Femur (tissue), 1 donor: Measurements from ENCODE around the gene ADAMTS14.
A peak's percentile ranks its signal among the peaks of the same experiment; 100 is the strongest.

Source experiments
- DNase-seq: peaks from one replicate; pipeline ENCODE4 v3.0.0-alpha.2; 2017

The ADAMTS14 gene

GRCh38 chr10:70774810-70775678 is 102.7 kb downstream of the ADAMTS14 start:
- peak; percentile 17 for DNase-seq

- DNase-seq = no peak
Measured at GRCh38 chr10:70775679-70776454, 103.6 kb downstream of the ADAMTS14 start.

GRCh38 chr10:70776455-70777005 is 104.2 kb downstream of the ADAMTS14 start:
- no peak for DNase-seq

GRCh38 chr10:70777063-70777875 is 105.0 kb downstream of the ADAMTS14 start:
- DNase-seq = no peak

- no peak for DNase-seq
Measured at GRCh38 chr10:70778267-70778924, 106.1 kb downstream of the ADAMTS14 start.

- DNase-seq = peak; percentile 53
Measured at GRCh38 chr10:70779088-70779487, 106.8 kb downstream of the ADAMTS14 start.

GRCh38 chr10:70779511-70780369 is 107.4 kb downstream of the ADAMTS14 start:
- DNase-seq = no peak

- no peak for DNase-seq
Measured at GRCh38 chr10:70780370-70780760, 108.1 kb downstream of the ADAMTS14 start.

- no peak for DNase-seq
Measured at GRCh38 chr10:70780772-70781171, 108.5 kb downstream of the ADAMTS14 start.

- DNase-seq = no peak
Measured at GRCh38 chr10:70781461-70782051, 109.2 kb downstream of the ADAMTS14 start.

- no peak for DNase-seq
Measured at GRCh38 chr10:70782086-70782745, 109.9 kb downstream of the ADAMTS14 start.

GRCh38 chr10:70782746-70783680 is 110.7 kb downstream of the ADAMTS14 start:
- DNase-seq = no peak

- DNase-seq = no peak
Measured at GRCh38 chr10:70784016-70784415, 111.7 kb downstream of the ADAMTS14 start.

- no peak for DNase-seq
Measured at GRCh38 chr10:70784471-70784870, 112.2 kb downstream of the ADAMTS14 start.

GRCh38 chr10:70785190-70785589 is 112.9 kb downstream of the ADAMTS14 start, which contains the start of gene TBATA:
TSS of gene TBATA (minus strand) at chr10:70785377. CDS start at chr10:70783379, 1,998 bp downstream.
- peak; percentile 50 for DNase-seq

- no peak for DNase-seq
Measured at GRCh38 chr10:70786799-70787415, 114.6 kb downstream of the ADAMTS14 start.

GRCh38 chr10:70791386-70792039 is 119.2 kb downstream of the ADAMTS14 start:
- no peak for DNase-seq

- no peak for DNase-seq
Measured at GRCh38 chr10:70795613-70796012, 123.3 kb downstream of the ADAMTS14 start.
